Hepatocyte (in vitro differentiated cells): ENCODE measurements around the gene CD8B. TPM values are rescaled to one million over a fixed set of nuclear protein-coding genes. Genes with fewer than 3 reads are reported as not detected.

ENCODE experiments used
- DNase-seq: peaks from one replicate; pipeline ENCODE4 v3.0.0-alpha.2; 2016; ENCODE audit warnings: low spot score
- H2AFZ ChIP-seq: fragments of 200-600 bp; sonication (generic); 2 replicates; pipeline ENCODE4 v1.6.0; 2016; ENCODE audit warnings: antibody characterized with exemption, mild to moderate bottlenecking
- H3K27ac ChIP-seq: fragments of 200-600 bp; sonication (generic); 2 replicates; pipeline ENCODE4 v1.5.1; 2016; ENCODE audit warnings: mild to moderate bottlenecking
- H3K27me3 ChIP-seq: fragments of 200-600 bp; sonication (generic); 2 replicates; pipeline ENCODE4 v1.6.1; 2016
- H3K36me3 ChIP-seq: fragments of 200-600 bp; sonication (generic); replicated peaks from 2 replicates; pipeline ENCODE4 v1.5.1; 2016; ENCODE audit warnings: low read depth; ENCODE audit not compliant: insufficient read depth
- H3K4me1 ChIP-seq: fragments of 200-600 bp; sonication (generic); 2 replicates; pipeline ENCODE4 v1.5.1; 2016; ENCODE audit warnings: mild to moderate bottlenecking, moderate library complexity; ENCODE audit not compliant: insufficient read depth
- H3K4me2 ChIP-seq: fragments of 200-600 bp; sonication (generic); 2 replicates; pipeline ENCODE4 v1.6.0; 2016
- H3K4me3 ChIP-seq: fragments of 200-600 bp; sonication (generic); 2 replicates; pipeline ENCODE4 v1.5.1; 2016; ENCODE audit warnings: mild to moderate bottlenecking
- H3K79me2 ChIP-seq: fragments of 200-600 bp; sonication (generic); 2 replicates; pipeline ENCODE4 v1.6.0; 2017; ENCODE audit warnings: mild to moderate bottlenecking
- H3K9me2 ChIP-seq: fragments of 200-600 bp; sonication (generic); replicated peaks from 2 replicates; pipeline ENCODE4 v1.6.0; 2017; ENCODE audit warnings: mild to moderate bottlenecking; ENCODE audit not compliant: insufficient read depth
- H3K9me3 ChIP-seq: fragments of 200-600 bp; sonication (generic); 2 replicates; pipeline ENCODE4 v1.5.1; 2016; ENCODE audit warnings: low read depth, mild to moderate bottlenecking
- H4K20me1 ChIP-seq: fragments of 200-600 bp; sonication (generic); 2 replicates; pipeline ENCODE4 v1.6.0; 2016; ENCODE audit warnings: mild to moderate bottlenecking; ENCODE audit not compliant: insufficient read depth, poor library complexity, severe bottlenecking
- EZH2 ChIP-seq: fragments of 200-600 bp; sonication (generic); IDR thresholded peaks from 2 replicates; pipeline ENCODE4 v1.6.1; 2016; ENCODE audit warnings: antibody characterized with exemption, mild to moderate bottlenecking, borderline replicate concordance
- EZH2phosphoT487 ChIP-seq: fragments of 200-600 bp; sonication (generic); IDR thresholded peaks from one replicate; pipeline ENCODE4 v1.6.1; 2018; ENCODE audit warnings: antibody characterized with exemption, mild to moderate bottlenecking, low read depth, moderate library complexity; ENCODE audit not compliant: unreplicated experiment, severe bottlenecking
- WGBS: methylation state at CpG from one replicate; pipeline ENCODE4 v1.1.6; 2016; ENCODE audit warnings: low lambda C conversion rate; ENCODE audit errors: missing lambda C conversion rate; 5-methylcytosine and 5-hydroxymethylcytosine counted together
- polyA plus RNA-seq: library from polyadenylated mRNA; unstranded; fragments of >200 nt; fragmentation: Nextera tagmentation; extraction: Ambion mirVana; gene quantifications from 2 replicates; pipeline ENCODE4 v1.2.1, GENCODE V29; 2016
- total RNA-seq: library from RNA; depleted of rRNA; stranded (reverse); fragments of >200 nt; gene quantifications from 2 replicates; pipeline ENCODE4 v1.2.3, GENCODE V29; 2014
- TF ChIP-seq, protein P1 (sequence below): fragments of 200-600 bp; sonication (generic); IDR thresholded peaks from 2 replicates; pipeline ENCODE4 v1.5.1; 2016; ENCODE audit warnings: antibody characterized with exemption, mild to moderate bottlenecking; ENCODE audit not compliant: poor library complexity

Gene CD8B
- total and polyA plus RNA-seq, 2 experiments from 2014 or later = 1.00 to 3.0 TPM

DNA sequence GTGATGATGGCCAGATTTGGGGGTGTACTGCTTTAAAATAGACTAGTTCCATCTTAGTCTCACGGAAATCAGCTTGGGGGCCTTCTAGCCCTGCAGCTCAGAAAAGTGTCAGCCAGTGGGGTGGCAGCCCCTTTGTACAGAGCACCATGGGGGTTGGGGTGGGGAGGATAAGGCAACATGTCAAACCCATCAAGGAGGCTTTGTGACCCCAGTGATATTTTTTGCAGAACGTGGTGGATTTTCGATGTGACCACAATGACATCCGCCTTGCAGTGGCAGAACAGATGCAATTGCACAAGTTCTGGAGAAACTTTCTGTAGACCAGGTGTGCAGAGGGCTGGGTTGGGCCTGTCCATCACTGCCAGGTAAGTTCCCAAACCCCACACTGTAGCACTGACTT is 67.9 kb downstream of the CD8B start:
- DNase-seq = no peak
- H3K36me3 ChIP-seq = no peaks in the 10 kb centered on the region
- H3K4me1 ChIP-seq = peaks cover 22% of the 10 kb centered on the region
- peaks cover 4% of the 10 kb centered on the region for H3K9me3 ChIP-seq
- TF ChIP-seq, protein P1, sequence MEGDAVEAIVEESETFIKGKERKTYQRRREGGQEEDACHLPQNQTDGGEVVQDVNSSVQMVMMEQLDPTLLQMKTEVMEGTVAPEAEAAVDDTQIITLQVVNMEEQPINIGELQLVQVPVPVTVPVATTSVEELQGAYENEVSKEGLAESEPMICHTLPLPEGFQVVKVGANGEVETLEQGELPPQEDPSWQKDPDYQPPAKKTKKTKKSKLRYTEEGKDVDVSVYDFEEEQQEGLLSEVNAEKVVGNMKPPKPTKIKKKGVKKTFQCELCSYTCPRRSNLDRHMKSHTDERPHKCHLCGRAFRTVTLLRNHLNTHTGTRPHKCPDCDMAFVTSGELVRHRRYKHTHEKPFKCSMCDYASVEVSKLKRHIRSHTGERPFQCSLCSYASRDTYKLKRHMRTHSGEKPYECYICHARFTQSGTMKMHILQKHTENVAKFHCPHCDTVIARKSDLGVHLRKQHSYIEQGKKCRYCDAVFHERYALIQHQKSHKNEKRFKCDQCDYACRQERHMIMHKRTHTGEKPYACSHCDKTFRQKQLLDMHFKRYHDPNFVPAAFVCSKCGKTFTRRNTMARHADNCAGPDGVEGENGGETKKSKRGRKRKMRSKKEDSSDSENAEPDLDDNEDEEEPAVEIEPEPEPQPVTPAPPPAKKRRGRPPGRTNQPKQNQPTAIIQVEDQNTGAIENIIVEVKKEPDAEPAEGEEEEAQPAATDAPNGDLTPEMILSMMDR = no peak
- no peak for TF ChIP-seq EZH2
- TF ChIP-seq EZH2phosphoT487 = no peak
- H3K4me2 ChIP-seq = no peak overlapping the region
- no peak overlapping the region for H3K27ac ChIP-seq
- H3K79me2 ChIP-seq = no peaks in the 10 kb centered on the region
- peaks cover 45% of the 10 kb centered on the region for H3K27me3 ChIP-seq
- H2AFZ ChIP-seq = no peak overlapping the region
- H4K20me1 ChIP-seq = no peaks in the 10 kb centered on the region
- no peak overlapping the region for H3K4me3 ChIP-seq
- H3K9me2 ChIP-seq = no peaks in the 10 kb centered on the region
- 87% methylated on average over 4 of the region's 4 CpGs for WGBS

DNA sequence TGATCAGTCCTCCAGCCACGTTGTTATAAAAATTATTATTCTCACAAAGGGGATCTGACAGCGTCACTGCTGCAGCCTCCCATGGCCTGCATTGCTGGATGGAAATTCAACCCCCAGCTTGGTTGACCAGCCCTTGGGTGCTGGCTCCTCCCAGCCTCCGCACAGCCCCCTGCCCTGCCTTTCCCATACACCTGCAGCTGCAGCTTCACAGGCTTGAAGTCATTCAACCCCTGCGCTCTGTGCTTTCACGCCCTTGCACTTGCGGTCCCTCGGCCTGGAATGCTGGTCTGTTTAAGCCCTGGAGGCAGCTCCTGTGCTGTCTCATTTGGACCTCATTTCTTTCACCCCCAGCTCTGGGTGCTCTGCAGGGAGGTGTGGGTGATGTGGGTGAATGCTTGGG is 70.1 kb downstream of the CD8B start:
- Histone ChIP-seq H3K4me3 (no peak overlapping the region), H3K27me3 (peaks cover 63% of the 10 kb centered on the region), H2AFZ (no peak overlapping the region), H3K9me2 (no peaks in the 10 kb centered on the region), H3K27ac (no peak overlapping the region), H4K20me1 (no peaks in the 10 kb centered on the region), H3K36me3 (no peaks in the 10 kb centered on the region), H3K79me2 (no peaks in the 10 kb centered on the region), H3K9me3 (peaks cover 4% of the 10 kb centered on the region), H3K4me1 (peaks cover 22% of the 10 kb centered on the region), H3K4me2 (peak overlapping the region; percentile 84)
- 42% methylated on average over 7 of the region's 7 CpGs for WGBS
- no peak for DNase-seq
- TF ChIP-seq, protein P1 = no peak
- TF ChIP-seq EZH2 (no peak), EZH2phosphoT487 (no peak)

DNA sequence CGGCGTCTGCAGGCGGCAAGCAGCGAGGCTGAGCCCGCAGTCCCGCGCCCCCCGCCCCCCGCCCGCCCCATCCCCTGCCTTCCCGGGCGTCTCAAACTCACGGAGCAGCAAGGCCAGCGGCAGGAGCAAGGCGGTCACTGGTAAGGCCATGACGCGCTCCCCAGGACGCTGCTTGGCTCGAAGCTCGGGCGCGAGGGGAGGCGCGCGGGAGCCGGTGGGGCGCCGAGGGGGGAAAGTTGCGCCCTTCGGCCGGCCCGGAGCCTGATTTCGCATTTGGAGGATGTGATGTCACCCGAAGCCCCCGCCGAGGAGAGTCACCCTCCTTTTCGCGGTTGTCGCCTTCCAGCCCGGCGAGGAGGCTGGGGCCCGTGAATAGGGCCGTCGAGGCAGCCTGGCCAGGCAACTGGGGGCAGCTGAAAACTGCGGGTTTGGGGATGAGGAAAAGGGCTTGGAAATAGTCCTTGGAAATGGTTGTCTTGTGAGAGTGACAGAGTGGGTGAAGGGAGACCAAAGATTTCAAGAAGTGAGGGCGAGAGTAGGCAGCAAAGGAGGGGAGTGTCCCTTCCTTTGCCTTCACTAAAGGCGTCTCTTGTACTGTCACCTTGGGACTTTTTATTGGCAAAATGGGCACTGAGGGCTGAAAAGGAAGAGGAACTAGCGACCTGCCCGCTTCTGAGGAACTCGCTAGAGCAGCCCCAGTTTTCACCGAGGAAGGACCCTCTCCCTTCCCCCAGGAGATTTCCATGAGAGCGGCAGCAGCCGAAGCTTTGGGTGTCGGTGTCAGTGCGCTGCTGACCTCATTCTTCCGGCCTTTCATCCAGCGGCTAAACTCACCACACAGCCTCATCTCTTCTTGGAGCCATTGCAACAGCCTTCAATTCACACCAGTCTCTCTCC is 70.8 kb downstream of the CD8B start, which contains the start of gene CD8A:
Gene CD8A, minus strand, starts transcription at position 238 of the 897 bp plus-strand sequence. Its CDS starts 88 bp downstream, at position 150.
- Histone ChIP-seq H3K36me3 (no peaks in the 10 kb centered on the region), H3K4me2 (peak within 1 kb of the TSS; percentile 84), H3K9me3 (peaks cover 2% of the 10 kb centered on the region), H3K9me2 (no peaks in the 10 kb centered on the region), H3K27me3 (peaks cover 66% of the 10 kb centered on the region), H2AFZ (peak within 1 kb of the TSS; percentile 56), H3K4me3 (no peak within 1 kb of the TSS), H3K4me1 (peaks cover 22% of the 10 kb centered on the region), H3K27ac (no peak within 1 kb of the TSS), H3K79me2 (no peaks in the 10 kb centered on the region), H4K20me1 (no peaks in the 10 kb centered on the region)
- 6% methylated on average over 47 of the region's 57 CpGs for WGBS
- peak; percentile 26 for DNase-seq
- TF ChIP-seq EZH2 = no peak
- TF ChIP-seq, protein P1 = no peak
- peak; percentile 78 for TF ChIP-seq EZH2phosphoT487
